ENCODE results near the gene IRX2.

DNA sequence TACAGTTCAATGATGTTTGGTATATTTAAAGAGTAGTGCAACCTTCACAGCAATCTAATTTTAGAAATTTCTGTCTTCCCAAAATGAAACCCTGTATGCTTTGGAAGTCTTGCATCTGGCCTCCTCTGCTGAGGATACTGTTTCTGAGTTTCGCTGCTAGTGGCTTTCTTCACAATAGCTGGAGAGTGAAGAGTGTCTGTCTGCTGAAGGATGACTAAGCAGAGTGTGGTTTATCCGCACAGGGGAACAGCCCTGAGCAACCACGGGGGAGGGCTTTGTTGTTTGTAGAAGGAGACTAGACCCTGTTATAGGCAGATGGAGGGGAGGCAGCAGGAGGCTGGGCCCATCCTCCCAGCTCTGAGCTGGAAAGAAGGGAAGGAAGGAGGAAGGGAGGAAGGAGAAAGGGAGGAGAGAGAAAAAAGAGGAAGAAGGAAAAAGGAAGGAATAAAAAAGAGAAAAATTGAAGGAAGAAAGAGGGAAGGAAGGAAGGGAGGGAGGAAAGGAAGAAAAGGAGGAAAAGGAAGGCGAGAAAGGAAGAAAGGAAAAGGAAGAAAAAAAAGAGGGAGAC is 10.5 kb upstream of the IRX2 start:
- TF ChIP-seq, protein P1, sequence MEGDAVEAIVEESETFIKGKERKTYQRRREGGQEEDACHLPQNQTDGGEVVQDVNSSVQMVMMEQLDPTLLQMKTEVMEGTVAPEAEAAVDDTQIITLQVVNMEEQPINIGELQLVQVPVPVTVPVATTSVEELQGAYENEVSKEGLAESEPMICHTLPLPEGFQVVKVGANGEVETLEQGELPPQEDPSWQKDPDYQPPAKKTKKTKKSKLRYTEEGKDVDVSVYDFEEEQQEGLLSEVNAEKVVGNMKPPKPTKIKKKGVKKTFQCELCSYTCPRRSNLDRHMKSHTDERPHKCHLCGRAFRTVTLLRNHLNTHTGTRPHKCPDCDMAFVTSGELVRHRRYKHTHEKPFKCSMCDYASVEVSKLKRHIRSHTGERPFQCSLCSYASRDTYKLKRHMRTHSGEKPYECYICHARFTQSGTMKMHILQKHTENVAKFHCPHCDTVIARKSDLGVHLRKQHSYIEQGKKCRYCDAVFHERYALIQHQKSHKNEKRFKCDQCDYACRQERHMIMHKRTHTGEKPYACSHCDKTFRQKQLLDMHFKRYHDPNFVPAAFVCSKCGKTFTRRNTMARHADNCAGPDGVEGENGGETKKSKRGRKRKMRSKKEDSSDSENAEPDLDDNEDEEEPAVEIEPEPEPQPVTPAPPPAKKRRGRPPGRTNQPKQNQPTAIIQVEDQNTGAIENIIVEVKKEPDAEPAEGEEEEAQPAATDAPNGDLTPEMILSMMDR (conservative IDR thresholded peaks at IDR 0.05 in 1 of 2, IDR thresholded peaks at IDR 0.05 in 1 of 2; ENCODE audit: low read depth in 1 of 2, low read length in 2 of 2), result no peak
- no peak for TF ChIP-seq EZH2 (IDR thresholded peaks at IDR 0.05; ENCODE audit: low read length, missing control alignments)

All from fibroblast of lung (primary cell).